CD4-positive, alpha-beta T cell treated with Interleukin-6 for 4 hours (primary cell): ENCODE results near the gene DUSP23.
A peak's percentile ranks its signal among the peaks of the same experiment; 100 is the strongest.

Experiments
- DNase-seq: peaks from one replicate; pipeline ENCODE4 v3.0.0-alpha.2; 2020; ENCODE audit warnings: mixed read lengths

The DUSP23 gene

DNA sequence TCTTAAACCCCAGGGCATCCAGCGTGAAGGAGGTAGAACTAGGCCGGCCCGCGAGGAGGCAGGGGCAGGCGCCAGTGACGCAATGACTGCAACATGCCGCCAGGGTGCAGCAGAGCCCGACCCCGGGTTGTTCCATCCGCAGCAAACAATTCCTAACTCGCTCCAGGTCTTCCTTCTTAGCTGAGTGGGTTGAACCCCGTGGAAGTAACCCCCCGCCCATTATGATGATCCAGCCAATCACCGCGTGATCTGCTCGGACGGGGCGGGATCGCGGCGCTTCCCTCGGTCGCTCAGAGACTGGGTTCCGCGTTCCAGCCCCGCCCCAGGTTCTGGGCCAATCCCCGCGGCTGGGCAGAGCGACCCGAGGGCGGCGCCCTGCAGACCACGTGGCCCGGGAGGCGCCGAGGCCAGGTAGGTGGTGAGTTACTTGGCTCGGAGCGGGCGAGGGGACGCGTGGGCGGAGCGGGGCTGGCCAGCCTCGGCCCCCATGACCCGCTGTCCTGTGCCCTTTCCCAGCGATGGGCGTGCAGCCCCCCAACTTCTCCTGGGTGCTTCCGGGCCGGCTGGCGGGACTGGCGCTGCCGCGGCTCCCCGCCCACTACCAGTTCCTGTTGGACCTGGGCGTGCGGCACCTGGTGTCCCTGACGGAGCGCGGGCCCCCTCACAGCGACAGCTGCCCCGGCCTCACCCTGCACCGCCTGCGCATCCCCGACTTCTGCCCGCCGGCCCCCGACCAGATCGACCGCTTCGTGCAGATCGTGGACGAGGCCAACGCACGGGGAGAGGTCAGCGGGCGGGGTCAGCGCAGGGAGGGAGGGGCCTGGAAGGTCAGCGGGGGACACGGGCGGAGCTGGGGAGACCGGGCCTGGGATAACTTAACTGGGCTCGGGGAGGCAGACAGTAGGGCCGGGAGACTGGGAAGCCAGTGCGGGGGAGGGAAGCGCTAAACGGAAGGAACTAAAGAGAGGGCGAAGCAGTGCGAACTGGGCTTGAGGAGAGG is at the start of gene DUSP23:
TSS of gene DUSP23 (plus strand) at position 380 of the 1,000 bp plus-strand sequence. CDS start at position 519, 139 bp downstream.
- DNase-seq = peak; percentile 96

DNA sequence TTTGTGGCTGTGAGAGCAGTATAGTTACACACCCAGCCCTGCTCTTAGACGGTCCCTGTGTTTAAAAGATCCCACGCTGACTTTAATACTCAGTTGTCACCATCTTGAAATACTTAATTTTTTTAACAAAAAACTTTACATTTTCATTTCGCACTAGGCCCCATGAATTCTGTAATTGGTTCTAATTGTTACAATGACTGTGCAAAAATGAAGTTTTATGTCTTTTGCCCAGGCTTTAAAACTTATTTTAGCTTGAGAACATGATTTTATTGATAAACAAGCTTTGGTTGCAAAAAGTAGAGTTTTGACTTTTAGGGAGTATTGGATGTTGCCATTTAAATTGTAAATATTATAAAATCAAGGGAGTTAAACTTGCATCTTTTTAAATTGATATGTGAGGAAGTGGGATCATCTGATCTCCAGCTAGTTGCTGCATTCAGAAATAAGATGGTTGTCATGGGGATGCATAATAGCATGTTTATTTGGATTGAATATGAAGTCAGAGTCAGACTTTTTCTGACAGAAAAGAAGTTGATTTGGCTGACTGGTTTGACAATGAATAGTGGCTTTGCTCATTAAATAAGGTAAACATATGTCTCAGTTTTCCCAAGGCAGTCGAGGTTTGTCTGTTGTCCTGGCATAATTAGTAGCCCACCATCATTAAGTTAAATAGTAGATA is 43.4 kb upstream of the DUSP23 start:
- DNase-seq = no peak

DNA sequence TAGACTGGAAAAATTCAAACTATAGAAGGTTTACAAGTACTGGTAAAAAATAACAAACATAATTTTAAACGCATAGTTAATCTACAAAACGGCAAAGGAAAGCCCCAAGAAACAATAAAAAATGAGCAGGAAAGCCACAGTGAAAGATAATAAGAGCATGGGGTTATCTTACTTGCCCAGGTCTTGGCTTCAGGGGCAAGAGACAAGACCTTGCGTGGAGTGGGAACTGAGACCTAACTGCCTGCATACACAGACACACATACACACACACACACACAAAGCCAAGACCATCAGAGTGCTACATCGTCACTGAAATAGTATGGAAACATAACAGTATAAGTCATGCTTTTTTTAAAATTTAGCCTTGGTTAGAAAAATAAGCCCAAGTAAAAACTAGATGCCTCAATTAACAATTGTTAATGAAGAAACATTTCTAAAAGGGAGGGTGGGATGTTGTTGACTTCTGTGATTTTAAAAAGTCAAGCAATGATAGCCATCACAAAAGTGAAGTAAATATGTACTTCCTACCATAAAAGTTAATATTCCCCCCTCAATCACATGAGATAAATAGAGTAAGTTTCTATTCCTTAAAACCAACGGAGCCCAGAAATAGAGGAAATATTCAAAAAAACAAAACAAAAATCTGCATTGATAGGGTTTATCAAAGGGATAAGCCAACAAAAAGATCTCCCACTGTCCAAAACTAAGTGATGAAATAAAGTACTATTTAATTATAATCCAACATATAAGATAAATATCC is 36.9 kb upstream of the DUSP23 start:
- no peak for DNase-seq

DNA sequence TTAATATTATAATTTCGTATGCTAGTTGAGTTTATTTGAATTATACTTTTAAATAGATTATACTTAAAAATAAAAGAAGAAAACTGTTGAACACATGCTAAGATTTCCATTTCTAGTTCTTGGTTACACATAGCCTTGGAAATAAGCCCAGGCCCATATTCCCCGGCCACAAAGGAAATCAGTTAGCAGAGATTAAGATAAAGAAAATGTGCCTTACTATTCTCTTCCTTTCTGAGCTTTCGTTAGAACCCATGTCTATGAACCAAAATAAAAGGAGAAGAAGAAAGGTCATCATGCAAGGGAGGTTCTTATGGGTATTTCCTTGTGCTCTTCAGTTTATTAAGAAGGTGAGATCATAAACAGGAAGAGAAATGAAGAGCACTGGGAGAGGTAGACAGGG is 34.1 kb upstream of the DUSP23 start:
- no peak for DNase-seq

DNA sequence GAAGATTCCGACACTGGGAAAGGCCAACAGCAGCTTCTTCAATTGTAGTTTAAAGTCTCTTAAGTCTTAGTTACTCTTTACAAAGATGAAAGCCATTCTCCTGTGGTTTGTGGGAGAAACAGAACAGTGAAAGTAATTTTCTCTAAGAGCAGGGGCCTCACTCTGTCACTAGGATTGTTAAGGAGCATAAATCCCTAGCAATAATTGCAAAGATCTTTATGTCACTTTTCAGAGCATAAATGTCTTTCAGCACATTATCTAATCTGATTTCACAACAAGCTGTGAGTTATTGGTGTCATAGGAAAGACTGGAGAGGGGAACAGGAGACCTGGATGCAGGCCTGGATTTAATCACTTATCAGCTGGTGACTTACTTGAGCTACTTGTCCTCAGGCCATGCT is 32.4 kb upstream of the DUSP23 start:
- no peak for DNase-seq

DNA sequence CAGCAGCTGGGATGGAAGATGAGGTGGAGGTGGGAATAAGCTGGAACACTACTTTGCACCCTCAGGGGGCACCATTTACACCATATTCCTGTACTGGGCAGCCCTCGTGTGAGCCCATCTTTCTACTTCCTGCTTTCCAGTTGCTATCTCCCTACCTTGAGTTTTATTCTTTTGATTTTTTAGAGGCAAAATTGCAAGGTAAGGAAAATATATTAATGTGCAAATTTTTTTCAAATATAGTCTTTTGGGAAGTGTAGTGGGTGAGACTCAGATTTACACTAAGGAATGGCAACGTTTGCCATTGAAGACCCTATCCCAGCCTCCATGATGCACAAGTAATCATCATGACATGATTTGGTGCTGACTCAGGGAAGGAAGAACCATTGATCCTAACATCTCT is 31.1 kb upstream of the DUSP23 start:
- DNase-seq = no peak

DNA sequence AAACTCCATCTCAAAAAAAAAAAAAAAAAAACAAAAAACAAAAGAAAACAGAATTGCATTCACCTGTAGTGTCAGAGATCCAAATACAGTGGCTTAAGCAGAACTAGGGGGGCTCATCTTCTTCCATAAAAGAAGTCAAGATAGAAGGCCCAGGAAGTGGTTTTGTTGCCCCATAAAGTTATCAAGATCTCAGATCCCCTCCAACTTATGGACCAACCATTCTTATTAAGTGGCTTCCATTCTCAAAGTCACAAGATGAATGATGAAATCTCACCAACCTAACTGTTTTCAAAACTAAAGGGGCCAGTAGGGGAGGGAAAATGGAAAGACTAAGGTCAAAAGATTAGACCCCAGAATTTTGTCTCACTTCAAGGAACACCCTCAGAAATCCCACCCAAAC is 30.1 kb upstream of the DUSP23 start:
- DNase-seq = no peak

DNA sequence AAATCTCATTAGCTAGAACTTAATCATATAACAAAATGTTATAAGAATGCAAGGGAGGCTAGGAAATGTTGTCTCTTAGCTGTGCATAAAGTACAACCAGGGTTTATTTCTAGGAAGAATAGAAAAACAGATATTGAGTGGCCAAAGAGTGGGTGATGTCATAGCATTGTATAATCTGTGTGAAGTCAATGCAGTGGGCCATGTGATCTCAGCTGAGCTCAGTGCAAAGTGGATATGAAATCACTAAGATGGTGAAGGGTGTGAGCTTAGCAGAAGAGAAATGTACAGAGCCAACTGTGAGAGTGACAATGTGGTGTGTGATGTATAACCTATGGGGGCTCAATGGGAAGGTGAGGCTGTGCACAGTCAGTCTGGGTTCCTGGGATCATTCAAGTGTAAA is 29.7 kb upstream of the DUSP23 start:
- no peak for DNase-seq

DNA sequence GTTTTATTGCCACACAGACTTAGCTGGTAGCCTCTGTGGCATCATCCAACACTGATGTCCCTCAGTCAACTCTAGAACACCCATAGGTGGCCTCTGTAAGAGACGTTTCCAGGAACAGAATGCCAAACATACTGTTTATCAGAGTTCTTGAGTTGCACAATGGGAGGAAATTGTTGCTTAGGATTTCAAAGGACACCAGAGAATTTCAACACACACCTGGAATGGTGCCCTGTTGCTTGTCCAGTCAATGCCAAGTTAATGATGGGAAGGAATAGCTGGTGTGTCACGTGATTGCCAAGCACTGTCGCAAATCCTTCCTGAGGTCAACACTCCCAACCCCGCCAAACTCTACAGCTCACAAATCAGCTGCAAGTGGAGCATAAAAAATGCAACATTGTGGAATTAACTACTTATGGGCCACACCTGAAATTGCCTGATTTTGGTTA is 28.6 kb upstream of the DUSP23 start:
- DNase-seq = no peak

DNA sequence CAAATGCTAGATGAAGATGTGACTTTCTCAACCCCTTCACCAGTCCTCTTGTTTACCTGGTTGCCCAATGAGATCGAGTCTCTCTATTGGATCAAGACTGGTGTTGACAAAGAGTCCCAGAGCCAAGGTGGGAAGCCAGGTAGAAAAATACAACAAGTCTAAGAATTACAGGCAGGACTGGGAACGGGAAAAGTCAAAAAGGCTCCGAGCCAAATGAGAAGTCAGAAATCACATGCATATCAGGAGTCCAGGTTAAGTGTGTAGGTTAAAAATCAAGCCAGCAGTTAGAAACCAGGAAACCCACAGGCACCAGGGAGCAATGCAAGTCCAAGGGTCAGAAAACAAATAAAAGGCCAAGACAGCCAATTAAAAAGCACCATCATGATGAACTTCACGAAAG is 27.4 kb upstream of the DUSP23 start:
- DNase-seq = no peak

DNA sequence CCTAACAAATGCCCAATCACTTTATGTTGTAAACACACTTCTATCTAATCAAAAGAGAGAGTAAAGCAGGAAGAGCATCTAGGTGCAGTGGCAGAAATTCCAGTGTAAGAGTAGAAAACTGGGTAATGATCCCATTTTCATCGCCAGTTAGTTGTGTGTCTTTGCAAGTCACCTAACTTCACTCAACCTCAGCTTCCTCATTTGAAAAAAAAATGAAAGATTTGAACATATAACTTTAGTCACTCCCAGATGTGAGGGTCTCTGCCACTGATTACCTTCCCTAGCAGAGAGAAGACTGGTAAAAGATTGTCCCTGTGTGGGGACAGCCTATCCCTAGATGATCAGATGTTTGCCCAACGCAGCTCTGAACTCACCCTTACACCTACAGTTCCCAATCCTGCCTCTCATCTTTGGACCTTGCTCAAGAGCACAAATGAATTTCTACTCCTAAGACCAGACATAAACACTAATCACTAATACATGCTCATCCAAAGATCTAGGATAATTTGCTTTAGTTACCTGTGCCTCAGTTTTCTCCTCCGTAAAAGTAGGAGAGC is 25.2 kb upstream of the DUSP23 start:
- no peak for DNase-seq

DNA sequence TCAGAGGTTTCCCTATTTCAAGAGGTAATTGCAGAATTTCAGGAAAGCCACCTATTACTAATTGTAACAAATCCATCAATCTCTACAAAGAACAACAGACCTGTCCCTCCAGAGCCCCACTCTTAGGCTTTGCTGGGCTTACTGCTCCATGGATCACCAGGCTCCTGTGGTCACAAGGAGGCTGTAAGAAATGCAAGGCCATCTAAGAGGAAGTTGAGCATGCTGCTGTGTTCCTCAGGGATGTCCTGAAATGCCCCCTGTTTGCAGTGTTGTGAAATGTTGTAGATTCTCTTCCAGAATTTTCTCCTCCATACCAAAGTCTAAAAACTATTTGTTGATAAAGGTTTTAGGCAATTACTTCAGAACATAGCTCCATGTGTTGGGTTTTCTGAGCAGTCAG is 24.4 kb upstream of the DUSP23 start:
- no peak for DNase-seq

DNA sequence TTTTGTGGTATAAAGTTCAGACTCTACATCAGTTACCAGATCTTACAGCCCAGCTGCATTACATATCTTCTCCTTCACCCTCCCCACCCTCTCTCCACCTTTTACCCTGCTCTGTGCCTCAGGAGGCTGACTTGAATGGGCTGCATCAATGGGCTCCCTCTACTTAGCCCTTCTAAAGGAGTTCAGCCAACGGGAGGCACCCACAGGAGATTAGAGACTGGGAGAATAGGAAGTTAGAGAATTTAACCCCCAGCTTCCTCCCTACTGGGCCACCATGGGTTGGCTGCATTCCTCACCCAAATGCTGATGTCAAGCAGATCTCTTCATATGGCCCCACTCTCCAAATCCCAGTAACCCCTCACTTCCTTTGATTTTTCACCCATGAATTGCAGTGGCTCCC is 17.1 kb upstream of the DUSP23 start:
- no peak for DNase-seq

DNA sequence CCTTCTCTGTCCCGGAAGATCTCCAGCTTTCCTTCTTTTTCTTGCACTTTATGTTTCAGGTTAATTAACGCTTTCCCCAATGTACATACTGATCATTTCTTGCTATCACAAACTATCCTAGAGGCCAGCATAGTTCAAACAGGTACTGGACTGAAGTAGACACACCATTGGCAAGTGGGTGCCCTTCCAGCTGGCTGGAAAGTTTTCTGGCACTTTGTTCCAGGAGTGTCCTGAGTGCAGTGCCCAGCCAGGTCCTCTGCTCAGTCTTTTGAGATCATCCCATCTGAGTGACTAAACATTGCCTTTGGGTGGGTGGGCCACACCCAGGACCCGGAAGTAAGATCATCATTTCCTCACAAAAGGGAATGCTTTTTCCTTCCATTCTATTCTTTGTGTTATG is 15.0 kb upstream of the DUSP23 start:
- no peak for DNase-seq

DNA sequence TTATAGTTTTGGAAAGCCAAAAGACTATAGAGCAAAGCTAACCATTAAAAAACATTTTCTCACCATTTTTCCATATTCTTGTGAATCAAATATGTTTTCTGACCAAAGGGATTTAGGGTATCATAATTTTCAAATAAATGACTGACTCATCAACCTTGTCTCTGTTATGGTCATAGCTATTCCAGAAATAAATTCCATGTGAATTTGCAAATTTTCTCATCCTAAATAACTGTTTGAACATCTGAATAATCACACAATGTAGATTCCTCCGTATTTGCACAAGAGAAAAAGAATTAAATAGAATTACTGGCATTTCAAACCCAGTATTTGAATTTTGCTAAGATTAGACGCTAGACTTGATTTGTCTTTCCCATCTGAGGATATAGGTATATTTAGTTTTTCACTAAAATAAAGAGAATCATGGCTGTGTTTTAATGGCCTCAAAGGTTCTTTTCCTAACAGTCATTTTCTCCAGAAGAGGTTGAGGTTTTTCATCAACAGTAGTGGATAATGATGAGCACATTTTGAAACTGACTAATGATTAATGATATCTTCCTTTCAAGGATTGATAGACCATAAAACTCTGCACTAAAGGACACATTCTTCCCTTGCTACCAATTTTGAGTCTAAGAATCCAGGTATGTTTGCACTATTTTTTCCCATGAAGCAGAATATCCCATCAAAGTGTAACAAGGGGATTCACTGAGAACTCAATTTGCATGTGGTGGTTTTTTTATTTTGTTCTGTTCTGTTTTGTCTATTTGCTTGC is 9.5 kb upstream of the DUSP23 start:
- DNase-seq = no peak

DNA sequence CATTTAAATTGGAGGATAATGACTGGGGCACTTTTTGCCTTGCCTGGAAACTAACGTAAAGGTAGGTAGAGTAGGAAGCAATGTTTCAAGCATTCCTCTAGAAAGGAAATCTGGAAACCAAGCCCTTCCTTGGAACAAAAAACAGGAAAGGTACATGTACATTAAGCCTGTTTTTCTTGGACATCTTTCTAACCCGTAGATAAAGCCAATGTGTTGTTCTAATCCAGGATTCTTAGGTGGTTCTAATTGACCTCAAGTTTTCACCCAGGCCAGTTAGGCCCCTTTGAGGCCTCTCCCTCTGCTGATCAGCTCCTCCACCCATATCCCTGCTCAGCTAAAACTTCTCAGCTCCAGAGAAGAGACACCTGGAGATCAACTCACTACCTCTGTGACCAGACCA is 6.3 kb upstream of the DUSP23 start:
- DNase-seq = no peak

DNA sequence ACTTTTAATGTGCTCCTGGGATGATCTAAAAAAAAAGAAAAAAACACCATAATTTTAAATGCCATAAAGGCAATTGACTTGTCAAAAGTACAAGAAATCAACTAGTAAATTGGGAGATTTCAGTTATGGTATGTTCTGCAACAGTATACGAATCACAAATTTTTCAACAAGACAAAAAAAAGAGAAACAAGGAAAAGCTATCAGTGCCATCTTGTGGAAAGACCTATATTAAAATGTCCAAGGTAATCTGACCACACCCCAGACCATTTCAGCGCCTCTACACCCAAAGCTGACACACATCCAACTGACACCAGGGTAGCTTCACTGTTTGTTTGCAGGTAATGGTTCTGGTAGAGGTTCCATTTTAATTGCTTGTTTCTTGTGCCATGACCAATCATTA is 5.0 kb upstream of the DUSP23 start:
- no peak for DNase-seq

DNA sequence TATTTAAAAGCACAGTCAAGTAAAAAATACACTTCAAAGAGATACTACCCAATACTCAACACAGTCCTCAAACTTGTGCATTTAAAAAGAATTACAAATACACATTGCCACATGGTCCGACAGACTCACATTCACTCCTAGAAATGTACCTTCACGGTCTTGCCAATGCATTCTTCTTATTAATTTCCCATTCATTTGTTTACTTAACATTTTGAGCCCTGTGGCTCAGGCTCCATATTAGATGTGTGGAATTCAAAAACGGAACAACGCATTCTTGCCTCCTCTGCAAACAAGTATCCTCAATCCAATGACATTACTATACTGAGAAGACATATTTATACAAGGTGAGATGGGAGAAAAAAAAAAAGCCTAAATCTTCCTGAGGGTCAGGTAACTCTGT is 2.5 kb upstream of the DUSP23 start:
- no peak for DNase-seq

DNA sequence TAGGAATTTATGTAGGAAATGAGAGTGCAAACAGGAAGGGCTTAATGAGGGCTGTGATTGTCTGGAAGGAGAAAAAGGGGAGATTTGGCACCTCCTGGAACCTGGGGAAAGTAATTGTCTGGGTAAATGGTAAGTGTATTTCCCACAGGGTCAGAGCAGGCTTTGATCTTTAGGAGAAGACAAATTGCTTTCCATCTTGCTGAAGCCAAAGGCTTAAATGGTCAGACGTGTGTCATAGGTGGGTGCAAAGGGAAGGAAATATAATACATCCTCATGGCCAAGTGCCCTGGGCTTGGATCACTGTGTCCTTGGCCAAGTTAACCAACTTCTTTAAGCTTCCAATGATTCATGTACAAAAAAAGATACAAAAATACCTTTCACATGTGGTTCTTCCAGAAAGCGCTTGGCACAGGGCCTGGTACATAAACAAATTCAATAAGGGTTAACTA is 1.3 kb upstream of the DUSP23 start:
- DNase-seq = no peak

DNA sequence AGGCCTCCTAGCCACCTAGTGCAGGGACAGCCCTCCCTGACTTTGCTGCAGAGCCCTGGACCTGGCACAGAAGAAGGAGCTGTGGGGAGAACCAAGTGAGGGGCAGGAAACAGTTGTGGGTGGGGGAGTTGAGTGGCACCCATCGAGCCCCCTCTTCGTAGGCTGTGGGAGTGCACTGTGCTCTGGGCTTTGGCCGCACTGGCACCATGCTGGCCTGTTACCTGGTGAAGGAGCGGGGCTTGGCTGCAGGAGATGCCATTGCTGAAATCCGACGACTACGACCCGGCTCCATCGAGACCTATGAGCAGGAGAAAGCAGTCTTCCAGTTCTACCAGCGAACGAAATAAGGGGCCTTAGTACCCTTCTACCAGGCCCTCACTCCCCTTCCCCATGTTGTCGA is 1.2 kb downstream of the DUSP23 start:
- no peak for DNase-seq

DNA sequence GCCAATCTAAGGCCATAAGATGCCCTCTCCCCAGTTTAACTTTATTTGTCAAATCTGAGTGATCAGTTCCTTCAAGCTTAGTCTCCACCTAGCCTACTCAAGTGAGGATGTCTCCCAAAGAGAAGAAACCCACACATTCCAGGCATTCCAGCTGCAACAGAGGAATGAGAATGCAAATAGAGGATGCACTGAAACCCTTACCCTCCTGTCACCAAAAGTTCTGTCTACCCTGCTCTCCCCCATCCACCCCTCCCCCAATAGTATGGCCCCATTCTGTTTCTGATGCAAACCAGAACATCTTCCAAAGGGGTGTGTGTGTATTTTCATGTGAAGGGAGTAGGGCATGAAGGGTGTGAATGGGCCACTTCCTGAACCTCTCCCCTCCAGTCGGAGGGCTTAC is 3.0 kb downstream of the DUSP23 start:
- DNase-seq = no peak

DNA sequence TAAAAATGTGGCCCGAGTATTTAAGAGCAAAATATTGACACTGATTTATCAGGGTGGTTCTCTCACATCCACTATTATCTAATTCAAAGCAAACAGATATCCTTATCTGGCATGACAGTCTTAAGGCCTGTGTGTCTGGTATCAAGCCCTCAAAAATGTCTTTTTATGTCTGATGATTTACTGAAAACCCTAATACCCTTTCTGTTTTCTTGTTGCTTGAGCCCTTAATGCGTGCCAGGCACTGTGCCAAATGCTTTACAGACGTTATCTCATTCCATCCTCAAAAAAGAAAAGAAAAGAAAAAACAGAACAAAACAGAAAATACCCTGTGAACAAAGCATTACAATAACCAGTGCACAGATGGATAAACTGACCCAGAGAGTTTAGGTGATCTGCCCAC is 5.7 kb downstream of the DUSP23 start:
- DNase-seq = no peak
